PFSK-1 (cell line): ENCODE data around the gene NEURL4.

Experiments
- POLR2AphosphoS5 ChIP-seq: IDR thresholded peaks from 2 replicates; pipeline ENCODE4 v1.6.1; 2012; ENCODE audit warnings: low read depth, mild to moderate bottlenecking, control low read depth, low read length, moderate library complexity
- TF ChIP-seq, protein P1 (sequence below), 2 experiments: IDR thresholded peaks; 2 replicates each; pipeline versions ENCODE4 v1.6.1 to v1.8.0; 2011 to 2012; ENCODE audit warnings: low read depth in 2 of 2, low read length in 2 of 2, control low read depth in 1 of 2, inconsistent platforms in 1 of 2, mild to moderate bottlenecking in 1 of 2, moderate library complexity in 1 of 2; ENCODE audit not compliant: insufficient read depth in 1 of 2

DNA sequence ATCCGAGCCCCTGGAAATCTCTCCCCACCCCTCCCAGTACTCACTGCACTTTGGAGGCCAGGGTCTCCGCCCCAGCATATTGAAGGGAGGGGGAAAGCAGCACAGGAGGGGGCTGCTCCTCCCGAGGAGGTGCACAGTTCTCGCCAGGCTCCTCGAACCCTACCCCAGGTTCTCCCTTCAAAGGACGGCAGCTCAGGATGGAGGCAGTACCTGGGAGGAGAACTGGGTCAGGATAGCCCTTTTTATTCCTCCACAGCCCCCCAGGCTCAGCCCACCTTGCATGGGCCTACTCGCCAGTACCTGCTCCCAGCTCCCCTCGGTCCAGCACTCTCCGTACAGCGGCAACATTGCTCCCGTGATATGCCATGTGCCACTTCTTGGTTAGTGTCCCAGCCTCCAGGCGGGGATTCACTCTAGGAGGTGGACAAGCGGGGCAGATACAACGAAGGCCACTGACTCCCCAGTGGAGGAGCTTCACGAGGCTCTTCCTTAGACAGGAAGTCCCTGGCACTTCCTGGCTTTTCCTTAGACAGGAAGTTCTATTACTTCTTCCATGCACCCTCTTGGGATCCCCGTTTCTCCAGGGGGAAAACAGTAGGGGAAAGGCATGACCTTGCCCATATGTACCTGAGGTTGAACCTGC lies 11.9 kb downstream of the NEURL4 start:
- TF ChIP-seq POLR2AphosphoS5, result no peak
- TF ChIP-seq, protein P1, sequence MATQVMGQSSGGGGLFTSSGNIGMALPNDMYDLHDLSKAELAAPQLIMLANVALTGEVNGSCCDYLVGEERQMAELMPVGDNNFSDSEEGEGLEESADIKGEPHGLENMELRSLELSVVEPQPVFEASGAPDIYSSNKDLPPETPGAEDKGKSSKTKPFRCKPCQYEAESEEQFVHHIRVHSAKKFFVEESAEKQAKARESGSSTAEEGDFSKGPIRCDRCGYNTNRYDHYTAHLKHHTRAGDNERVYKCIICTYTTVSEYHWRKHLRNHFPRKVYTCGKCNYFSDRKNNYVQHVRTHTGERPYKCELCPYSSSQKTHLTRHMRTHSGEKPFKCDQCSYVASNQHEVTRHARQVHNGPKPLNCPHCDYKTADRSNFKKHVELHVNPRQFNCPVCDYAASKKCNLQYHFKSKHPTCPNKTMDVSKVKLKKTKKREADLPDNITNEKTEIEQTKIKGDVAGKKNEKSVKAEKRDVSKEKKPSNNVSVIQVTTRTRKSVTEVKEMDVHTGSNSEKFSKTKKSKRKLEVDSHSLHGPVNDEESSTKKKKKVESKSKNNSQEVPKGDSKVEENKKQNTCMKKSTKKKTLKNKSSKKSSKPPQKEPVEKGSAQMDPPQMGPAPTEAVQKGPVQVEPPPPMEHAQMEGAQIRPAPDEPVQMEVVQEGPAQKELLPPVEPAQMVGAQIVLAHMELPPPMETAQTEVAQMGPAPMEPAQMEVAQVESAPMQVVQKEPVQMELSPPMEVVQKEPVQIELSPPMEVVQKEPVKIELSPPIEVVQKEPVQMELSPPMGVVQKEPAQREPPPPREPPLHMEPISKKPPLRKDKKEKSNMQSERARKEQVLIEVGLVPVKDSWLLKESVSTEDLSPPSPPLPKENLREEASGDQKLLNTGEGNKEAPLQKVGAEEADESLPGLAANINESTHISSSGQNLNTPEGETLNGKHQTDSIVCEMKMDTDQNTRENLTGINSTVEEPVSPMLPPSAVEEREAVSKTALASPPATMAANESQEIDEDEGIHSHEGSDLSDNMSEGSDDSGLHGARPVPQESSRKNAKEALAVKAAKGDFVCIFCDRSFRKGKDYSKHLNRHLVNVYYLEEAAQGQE (IDR thresholded peaks at IDR 0.05; ENCODE audit: insufficient read depth in 1 of 2, low read depth in 2 of 2, low read length in 2 of 2), result no peak
